GM23338 (cell line): ENCODE data around the gene ZNF593OS. TPM values are rescaled to one million over a fixed set of nuclear protein-coding genes. Genes with fewer than 3 reads are reported as not detected.
A peak's percentile ranks its signal among the peaks of the same experiment; 100 is the strongest.

Source experiments
- ATAC-seq: fragments of 200-7000 bp; cut with Tn5 transposase; 3 replicates; pipeline ENCODE4 v1.9.1; 2020
- DNase-seq: peaks from one replicate; pipeline ENCODE4 v3.0.0-alpha.2; 2015; ENCODE audit warnings: low spot score
- H2AFZ ChIP-seq: fragments of 200-600 bp; sonication (generic); 2 replicates; pipeline ENCODE4 v1.8.0; 2016; ENCODE audit warnings: antibody characterized with exemption, mild to moderate bottlenecking, moderate library complexity
- H3F3A ChIP-seq: fragments of 200-600 bp; sonication (generic); replicated peaks from 2 replicates; pipeline ENCODE4 v1.8.0; 2017; ENCODE audit warnings: antibody characterized with exemption, mixed run types, low read depth
- H3K27ac ChIP-seq: fragments of 200-600 bp; sonication (generic); 2 replicates; pipeline ENCODE4 v1.6.1; 2016; ENCODE audit warnings: low read depth
- H3K27me3 ChIP-seq: fragments of 200-600 bp; sonication (generic); 2 replicates; pipeline ENCODE4 v1.8.0; 2016; ENCODE audit warnings: mild to moderate bottlenecking, mixed run types, moderate library complexity; ENCODE audit not compliant: insufficient read depth
- H3K36me3 ChIP-seq: fragments of 200-600 bp; sonication (generic); 2 replicates; pipeline ENCODE4 v1.8.0; 2016; ENCODE audit warnings: mild to moderate bottlenecking; ENCODE audit not compliant: insufficient read depth
- H3K4me1 ChIP-seq: fragments of 200-600 bp; sonication (generic); 2 replicates; pipeline ENCODE4 v1.8.0; 2016; ENCODE audit warnings: mild to moderate bottlenecking, moderate library complexity; ENCODE audit not compliant: insufficient read depth
- H3K4me2 ChIP-seq: fragments of 200-600 bp; sonication (generic); 2 replicates; pipeline ENCODE4 v1.7.1; 2017; ENCODE audit warnings: mixed run types
- H3K4me3 ChIP-seq: fragments of 200-600 bp; sonication (generic); 2 replicates; pipeline ENCODE4 v1.6.1; 2016; ENCODE audit warnings: mixed run types
- H3K79me2 ChIP-seq: fragments of 200-600 bp; sonication (generic); replicated peaks from 2 replicates; pipeline ENCODE4 v1.8.0; 2017; ENCODE audit warnings: mild to moderate bottlenecking; ENCODE audit not compliant: insufficient read depth
- H3K9me2 ChIP-seq: fragments of 200-600 bp; sonication (generic); 2 replicates; pipeline ENCODE4 v1.8.0; 2017; ENCODE audit not compliant: insufficient read depth
- H4K20me1 ChIP-seq: fragments of 200-600 bp; sonication (generic); replicated peaks from 2 replicates; pipeline ENCODE4 v1.8.0; 2017; ENCODE audit warnings: mild to moderate bottlenecking; ENCODE audit not compliant: insufficient read depth
- H3K27ac Mint-ChIP-seq: 2 replicates; pipeline ENCODE4 v1.8.0; 2020; ENCODE audit warnings: inconsistent platforms, mild to moderate bottlenecking, moderate library complexity, mixed read lengths
- H3K27me3 Mint-ChIP-seq: 3 replicates; pipeline ENCODE4 v1.8.0; 2022; ENCODE audit warnings: low read depth, mild to moderate bottlenecking, moderate library complexity, mixed read lengths, inconsistent platforms; ENCODE audit not compliant: insufficient read depth, poor library complexity
- H3K36me3 Mint-ChIP-seq: 3 replicates; pipeline ENCODE4 v1.8.0; 2021; ENCODE audit warnings: low read depth, mild to moderate bottlenecking, inconsistent platforms, moderate library complexity, mixed read lengths
- H3K4me1 Mint-ChIP-seq: 3 replicates; pipeline ENCODE4 v1.8.0; 2020; ENCODE audit warnings: mild to moderate bottlenecking, inconsistent platforms, mixed read lengths
- H3K4me3 Mint-ChIP-seq: 3 replicates; pipeline ENCODE4 v1.8.0; 2021; ENCODE audit warnings: moderate library complexity, mild to moderate bottlenecking, inconsistent platforms, mixed read lengths
- H3K9me3 Mint-ChIP-seq: 3 replicates; pipeline ENCODE4 v1.8.0; 2020; ENCODE audit warnings: moderate library complexity, mild to moderate bottlenecking, inconsistent platforms, mixed read lengths
- EZH2 ChIP-seq: fragments of 200-600 bp; sonication (generic); IDR thresholded peaks from one replicate; pipeline ENCODE4 v1.8.0; 2017; ENCODE audit warnings: antibody characterized with exemption, mild to moderate bottlenecking, low read depth; ENCODE audit not compliant: unreplicated experiment
- JUNB ChIP-seq: IDR thresholded peaks from one replicate; pipeline ENCODE4 v1.6.1; 2016; ENCODE audit warnings: antibody characterized with exemption; ENCODE audit not compliant: unreplicated experiment
- STAT1 ChIP-seq: IDR thresholded peaks from one replicate; pipeline ENCODE4 v1.6.1; 2016; ENCODE audit warnings: antibody characterized with exemption; ENCODE audit not compliant: unreplicated experiment
- ZNF114 ChIP-seq: fragments of 250-450 bp; sonication (Bioruptor Pico); IDR thresholded peaks from 2 replicates; pipeline ENCODE4 v1.5.0; 2020; ENCODE audit warnings: mild to moderate bottlenecking, moderate library complexity
- polyA plus RNA-seq: library from polyadenylated mRNA; unstranded; fragments of >200 nt; fragmentation: Nextera tagmentation; extraction: Ambion mirVana; gene quantifications from 2 replicates; pipeline ENCODE4 v1.2.1, GENCODE V29; 2016
- total RNA-seq: library from RNA; depleted of rRNA; stranded (reverse); fragments of >200 nt; shearing (Covaris generic); gene quantifications from 2 replicates; pipeline ENCODE4 v1.2.3, GENCODE V29; 2014
- TF ChIP-seq, protein P1 (sequence below): fragments of 250-450 bp; sonication (Bioruptor Pico); IDR thresholded peaks from 2 replicates; pipeline ENCODE4 v1.5.0; 2020; ENCODE audit warnings: mild to moderate bottlenecking, moderate library complexity
- TF ChIP-seq, protein P2 (sequence below): IDR thresholded peaks from 2 replicates; pipeline ENCODE4 v1.6.1; 2016; ENCODE audit warnings: antibody characterized with exemption
- TF ChIP-seq, protein P3 (sequence below): IDR thresholded peaks from one replicate; pipeline ENCODE4 v1.6.1; 2018; ENCODE audit warnings: antibody characterized with exemption; ENCODE audit not compliant: unreplicated experiment
- TF ChIP-seq, protein P4 (sequence below), 2 experiments: fragments of 200-600 bp in 1 of 2; sonication (generic) in 1 of 2; conservative IDR thresholded peaks; 2 replicates each; pipeline versions ENCODE4 v1.5.1 to v1.6.1; 2016 to 2017; ENCODE audit warnings: antibody characterized with exemption in 2 of 2, low read depth in 2 of 2, mild to moderate bottlenecking in 2 of 2, moderate library complexity in 1 of 2

ZNF593OS gene
- total and polyA plus RNA-seq, 2 experiments from 2014 or later, result 1.1 TPM; not detected in 1

DNA sequence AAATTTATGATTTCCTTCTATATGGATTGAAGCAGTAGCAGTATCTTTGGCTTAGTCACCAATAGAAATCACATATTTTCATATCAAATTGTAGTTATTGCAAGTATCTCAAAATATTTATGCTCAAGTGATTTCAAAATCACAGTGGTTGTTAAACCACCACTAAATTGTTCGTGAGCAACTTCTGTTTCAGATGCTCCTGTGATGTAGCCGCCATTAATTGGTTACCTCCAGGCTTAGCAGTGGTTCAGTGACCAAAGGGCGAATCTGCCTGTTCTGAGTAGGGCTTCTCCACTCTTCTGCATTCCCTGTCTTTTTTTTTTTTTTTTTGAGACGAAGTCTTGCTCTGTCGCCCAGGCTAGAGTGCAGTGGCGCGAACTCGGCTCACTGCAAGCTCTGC lies 3.7 kb upstream of the ZNF593OS start (continued):
- TF ChIP-seq, protein P1, sequence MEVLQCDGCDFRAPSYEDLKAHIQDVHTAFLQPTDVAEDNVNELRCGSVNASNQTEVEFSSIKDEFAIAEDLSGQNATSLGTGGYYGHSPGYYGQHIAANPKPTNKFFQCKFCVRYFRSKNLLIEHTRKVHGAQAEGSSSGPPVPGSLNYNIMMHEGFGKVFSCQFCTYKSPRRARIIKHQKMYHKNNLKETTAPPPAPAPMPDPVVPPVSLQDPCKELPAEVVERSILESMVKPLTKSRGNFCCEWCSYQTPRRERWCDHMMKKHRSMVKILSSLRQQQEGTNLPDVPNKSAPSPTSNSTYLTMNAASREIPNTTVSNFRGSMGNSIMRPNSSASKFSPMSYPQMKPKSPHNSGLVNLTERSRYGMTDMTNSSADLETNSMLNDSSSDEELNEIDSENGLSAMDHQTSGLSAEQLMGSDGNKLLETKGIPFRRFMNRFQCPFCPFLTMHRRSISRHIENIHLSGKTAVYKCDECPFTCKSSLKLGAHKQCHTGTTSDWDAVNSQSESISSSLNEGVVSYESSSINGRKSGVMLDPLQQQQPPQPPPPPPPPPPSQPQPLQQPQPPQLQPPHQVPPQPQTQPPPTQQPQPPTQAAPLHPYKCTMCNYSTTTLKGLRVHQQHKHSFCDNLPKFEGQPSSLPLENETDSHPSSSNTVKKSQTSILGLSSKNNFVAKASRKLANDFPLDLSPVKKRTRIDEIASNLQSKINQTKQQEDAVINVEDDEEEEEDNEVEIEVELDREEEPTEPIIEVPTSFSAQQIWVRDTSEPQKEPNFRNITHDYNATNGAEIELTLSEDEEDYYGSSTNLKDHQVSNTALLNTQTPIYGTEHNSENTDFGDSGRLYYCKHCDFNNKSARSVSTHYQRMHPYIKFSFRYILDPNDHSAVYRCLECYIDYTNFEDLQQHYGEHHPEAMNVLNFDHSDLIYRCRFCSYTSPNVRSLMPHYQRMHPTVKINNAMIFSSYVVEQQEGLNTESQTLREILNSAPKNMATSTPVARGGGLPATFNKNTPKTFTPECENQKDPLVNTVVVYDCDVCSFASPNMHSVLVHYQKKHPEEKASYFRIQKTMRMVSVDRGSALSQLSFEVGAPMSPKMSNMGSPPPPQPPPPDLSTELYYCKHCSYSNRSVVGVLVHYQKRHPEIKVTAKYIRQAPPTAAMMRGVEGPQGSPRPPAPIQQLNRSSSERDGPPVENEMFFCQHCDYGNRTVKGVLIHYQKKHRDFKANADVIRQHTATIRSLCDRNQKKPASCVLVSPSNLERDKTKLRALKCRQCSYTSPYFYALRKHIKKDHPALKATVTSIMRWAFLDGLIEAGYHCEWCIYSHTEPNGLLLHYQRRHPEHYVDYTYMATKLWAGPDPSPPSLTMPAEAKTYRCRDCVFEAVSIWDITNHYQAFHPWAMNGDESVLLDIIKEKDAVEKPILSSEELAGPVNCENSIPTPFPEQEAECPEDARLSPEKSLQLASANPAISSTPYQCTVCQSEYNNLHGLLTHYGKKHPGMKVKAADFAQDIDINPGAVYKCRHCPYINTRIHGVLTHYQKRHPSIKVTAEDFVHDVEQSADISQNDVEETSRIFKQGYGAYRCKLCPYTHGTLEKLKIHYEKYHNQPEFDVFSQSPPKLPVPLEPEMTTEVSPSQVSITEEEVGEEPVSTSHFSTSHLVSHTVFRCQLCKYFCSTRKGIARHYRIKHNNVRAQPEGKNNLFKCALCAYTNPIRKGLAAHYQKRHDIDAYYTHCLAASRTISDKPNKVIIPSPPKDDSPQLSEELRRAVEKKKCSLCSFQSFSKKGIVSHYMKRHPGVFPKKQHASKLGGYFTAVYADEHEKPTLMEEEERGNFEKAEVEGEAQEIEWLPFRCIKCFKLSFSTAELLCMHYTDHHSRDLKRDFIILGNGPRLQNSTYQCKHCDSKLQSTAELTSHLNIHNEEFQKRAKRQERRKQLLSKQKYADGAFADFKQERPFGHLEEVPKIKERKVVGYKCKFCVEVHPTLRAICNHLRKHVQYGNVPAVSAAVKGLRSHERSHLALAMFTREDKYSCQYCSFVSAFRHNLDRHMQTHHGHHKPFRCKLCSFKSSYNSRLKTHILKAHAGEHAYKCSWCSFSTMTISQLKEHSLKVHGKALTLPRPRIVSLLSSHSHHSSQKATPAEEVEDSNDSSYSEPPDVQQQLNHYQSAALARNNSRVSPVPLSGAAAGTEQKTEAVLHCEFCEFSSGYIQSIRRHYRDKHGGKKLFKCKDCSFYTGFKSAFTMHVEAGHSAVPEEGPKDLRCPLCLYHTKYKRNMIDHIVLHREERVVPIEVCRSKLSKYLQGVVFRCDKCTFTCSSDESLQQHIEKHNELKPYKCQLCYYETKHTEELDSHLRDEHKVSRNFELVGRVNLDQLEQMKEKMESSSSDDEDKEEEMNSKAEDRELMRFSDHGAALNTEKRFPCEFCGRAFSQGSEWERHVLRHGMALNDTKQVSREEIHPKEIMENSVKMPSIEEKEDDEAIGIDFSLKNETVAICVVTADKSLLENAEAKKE, result no peak
- TF ChIP-seq, protein P2, sequence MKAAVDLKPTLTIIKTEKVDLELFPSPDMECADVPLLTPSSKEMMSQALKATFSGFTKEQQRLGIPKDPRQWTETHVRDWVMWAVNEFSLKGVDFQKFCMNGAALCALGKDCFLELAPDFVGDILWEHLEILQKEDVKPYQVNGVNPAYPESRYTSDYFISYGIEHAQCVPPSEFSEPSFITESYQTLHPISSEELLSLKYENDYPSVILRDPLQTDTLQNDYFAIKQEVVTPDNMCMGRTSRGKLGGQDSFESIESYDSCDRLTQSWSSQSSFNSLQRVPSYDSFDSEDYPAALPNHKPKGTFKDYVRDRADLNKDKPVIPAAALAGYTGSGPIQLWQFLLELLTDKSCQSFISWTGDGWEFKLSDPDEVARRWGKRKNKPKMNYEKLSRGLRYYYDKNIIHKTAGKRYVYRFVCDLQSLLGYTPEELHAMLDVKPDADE, result no peak
- TF ChIP-seq, protein P3, sequence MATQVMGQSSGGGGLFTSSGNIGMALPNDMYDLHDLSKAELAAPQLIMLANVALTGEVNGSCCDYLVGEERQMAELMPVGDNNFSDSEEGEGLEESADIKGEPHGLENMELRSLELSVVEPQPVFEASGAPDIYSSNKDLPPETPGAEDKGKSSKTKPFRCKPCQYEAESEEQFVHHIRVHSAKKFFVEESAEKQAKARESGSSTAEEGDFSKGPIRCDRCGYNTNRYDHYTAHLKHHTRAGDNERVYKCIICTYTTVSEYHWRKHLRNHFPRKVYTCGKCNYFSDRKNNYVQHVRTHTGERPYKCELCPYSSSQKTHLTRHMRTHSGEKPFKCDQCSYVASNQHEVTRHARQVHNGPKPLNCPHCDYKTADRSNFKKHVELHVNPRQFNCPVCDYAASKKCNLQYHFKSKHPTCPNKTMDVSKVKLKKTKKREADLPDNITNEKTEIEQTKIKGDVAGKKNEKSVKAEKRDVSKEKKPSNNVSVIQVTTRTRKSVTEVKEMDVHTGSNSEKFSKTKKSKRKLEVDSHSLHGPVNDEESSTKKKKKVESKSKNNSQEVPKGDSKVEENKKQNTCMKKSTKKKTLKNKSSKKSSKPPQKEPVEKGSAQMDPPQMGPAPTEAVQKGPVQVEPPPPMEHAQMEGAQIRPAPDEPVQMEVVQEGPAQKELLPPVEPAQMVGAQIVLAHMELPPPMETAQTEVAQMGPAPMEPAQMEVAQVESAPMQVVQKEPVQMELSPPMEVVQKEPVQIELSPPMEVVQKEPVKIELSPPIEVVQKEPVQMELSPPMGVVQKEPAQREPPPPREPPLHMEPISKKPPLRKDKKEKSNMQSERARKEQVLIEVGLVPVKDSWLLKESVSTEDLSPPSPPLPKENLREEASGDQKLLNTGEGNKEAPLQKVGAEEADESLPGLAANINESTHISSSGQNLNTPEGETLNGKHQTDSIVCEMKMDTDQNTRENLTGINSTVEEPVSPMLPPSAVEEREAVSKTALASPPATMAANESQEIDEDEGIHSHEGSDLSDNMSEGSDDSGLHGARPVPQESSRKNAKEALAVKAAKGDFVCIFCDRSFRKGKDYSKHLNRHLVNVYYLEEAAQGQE, result no peak
- no peak for TF ChIP-seq JUNB

DNA sequence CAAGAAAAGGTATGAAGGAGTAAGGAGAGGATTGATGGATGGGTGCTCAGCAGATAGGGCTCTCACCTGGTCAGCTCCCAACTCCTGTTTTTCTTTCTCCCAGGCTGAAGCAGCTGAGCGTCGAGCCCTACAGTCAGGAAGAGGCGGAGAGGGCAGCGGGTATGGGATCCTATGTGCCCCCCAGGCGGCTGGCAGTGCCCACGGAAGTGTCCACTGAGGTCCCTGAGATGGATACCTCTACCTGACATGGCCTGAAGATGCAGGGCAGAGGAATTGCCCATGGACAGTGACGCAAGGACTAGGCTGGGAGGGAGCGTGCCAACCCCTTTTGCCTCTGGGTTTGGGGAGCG lies 1.2 kb downstream of the ZNF593OS start:
- Histone ChIP-seq H3K4me2 (peak overlapping the region; percentile 99), H3K27ac (no peak overlapping the region), H2AFZ (peak overlapping the region; percentile 74; the same call in 1 of the 2 replicates), H3F3A (no peaks in the 10 kb centered on the region), H3K4me3 (peak overlapping the region; percentile 94), H3K79me2 (0 out of 2 replicates have a peak, but pooled peaks cover 4% of the 10 kb centered on the region), H3K27me3 (peaks cover 20% of the 10 kb centered on the region), H3K9me2 (no peaks in the 10 kb centered on the region), H3K4me1 (peaks cover 15% of the 10 kb centered on the region), H4K20me1 (no peaks in the 10 kb centered on the region), H3K36me3 (no peaks in the 10 kb centered on the region)
- DNase-seq (no peak), ATAC-seq (no peak)
- Mint-ChIP-seq H3K36me3 (no peaks in the 10 kb centered on the region; the same call in 2 of the 3 replicates), H3K27me3 (peaks cover 35% of the 10 kb centered on the region), H3K4me1 (peaks cover 16% of the 10 kb centered on the region), H3K9me3 (no peaks in the 10 kb centered on the region), H3K4me3 (peak overlapping the region; percentile 88), H3K27ac (peak overlapping the region; percentile 35; the same call in 1 of the 2 replicates)
- no peak for TF ChIP-seq EZH2
- TF ChIP-seq STAT1, result no peak
- TF ChIP-seq, protein P2, result no peak
- TF ChIP-seq, protein P4, sequence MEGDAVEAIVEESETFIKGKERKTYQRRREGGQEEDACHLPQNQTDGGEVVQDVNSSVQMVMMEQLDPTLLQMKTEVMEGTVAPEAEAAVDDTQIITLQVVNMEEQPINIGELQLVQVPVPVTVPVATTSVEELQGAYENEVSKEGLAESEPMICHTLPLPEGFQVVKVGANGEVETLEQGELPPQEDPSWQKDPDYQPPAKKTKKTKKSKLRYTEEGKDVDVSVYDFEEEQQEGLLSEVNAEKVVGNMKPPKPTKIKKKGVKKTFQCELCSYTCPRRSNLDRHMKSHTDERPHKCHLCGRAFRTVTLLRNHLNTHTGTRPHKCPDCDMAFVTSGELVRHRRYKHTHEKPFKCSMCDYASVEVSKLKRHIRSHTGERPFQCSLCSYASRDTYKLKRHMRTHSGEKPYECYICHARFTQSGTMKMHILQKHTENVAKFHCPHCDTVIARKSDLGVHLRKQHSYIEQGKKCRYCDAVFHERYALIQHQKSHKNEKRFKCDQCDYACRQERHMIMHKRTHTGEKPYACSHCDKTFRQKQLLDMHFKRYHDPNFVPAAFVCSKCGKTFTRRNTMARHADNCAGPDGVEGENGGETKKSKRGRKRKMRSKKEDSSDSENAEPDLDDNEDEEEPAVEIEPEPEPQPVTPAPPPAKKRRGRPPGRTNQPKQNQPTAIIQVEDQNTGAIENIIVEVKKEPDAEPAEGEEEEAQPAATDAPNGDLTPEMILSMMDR (conservative IDR thresholded peaks at IDR 0.05; ENCODE audit: low read depth in 2 of 2), result no peak
- no peak for TF ChIP-seq ZNF114 (CRISPR knock-in tag)
